Measurements from ENCODE around the gene CTBP2. TPM values are rescaled to one million over a fixed set of nuclear protein-coding genes. Genes with fewer than 3 reads are reported as not detected.

CTBP2 gene
- total RNA-seq, 3 donors from 2014 or later (not counting 1 experiment from before 2014, with no cell fraction given), result 120 to 179 (median 124) TPM

DNA sequence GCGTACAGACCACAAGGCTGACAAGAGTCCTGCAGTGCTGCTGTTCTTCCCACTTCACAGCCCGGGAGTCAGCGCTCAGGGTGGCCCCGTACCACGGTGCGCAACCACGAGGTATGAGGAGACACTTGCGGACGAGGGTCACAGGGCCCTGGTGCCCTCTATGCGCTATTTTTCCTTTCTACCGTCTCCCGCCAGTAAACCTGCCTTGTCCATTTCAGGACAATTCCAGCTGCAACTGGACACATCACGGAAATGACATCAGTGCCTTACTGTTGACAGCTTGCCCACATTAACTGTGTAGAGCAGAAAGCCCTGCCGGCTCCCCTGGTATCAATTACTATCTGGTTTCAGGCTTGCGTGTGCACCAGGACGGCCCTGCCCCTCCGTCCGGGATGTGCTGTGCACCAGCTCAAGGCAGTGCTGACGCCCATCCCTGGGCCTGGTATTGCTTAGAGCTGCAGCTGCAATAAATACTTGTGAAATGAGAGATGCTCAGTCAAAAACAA, 153.4 kb downstream of the CTBP2 start:
- Histone ChIP-seq H3K27me3 (ENCODE audit: control insufficient read depth, insufficient read depth, low read length) (no peaks in the 10 kb centered on the region), H3K36me3 (ENCODE audit: control insufficient read depth, insufficient read depth, low read length) (peaks cover 27% of the 10 kb centered on the region), H3K9me3 (ENCODE audit: control insufficient read depth, insufficient read depth, low read length) (no peaks in the 10 kb centered on the region), H3K27ac (ENCODE audit: low read length) (no peak overlapping the region), H3K4me1 (ENCODE audit: control insufficient read depth, insufficient read depth, low read length) (peaks cover 3% of the 10 kb centered on the region), H3K4me3 (ENCODE audit: low read length) (no peak overlapping the region)
- Mint-ChIP-seq H3K27ac (peak overlapping the region; percentile 19 to 40), H3K9me3 (no peaks in the 10 kb centered on the region), H3K27me3 (ENCODE audit: low read depth in 2 of 2) (no peaks in the 10 kb centered on the region), H3K36me3 (no peaks in the 10 kb centered on the region), H3K4me3 (no peak overlapping the region), H3K4me1 (peaks cover 52 to 62% of the 10 kb centered on the region in 2 donors)
- intact Hi-C loops (cut with micrococcal nuclease), result no loop called here
- 89% methylated on average over 19 of the region's 19 CpGs for WGBS (ENCODE audit: insufficient coverage)
- no peak for DNase-seq
- no peak for ATAC-seq
- no peak for TF ChIP-seq CTCF (IDR thresholded peaks at IDR 0.05)

DNA sequence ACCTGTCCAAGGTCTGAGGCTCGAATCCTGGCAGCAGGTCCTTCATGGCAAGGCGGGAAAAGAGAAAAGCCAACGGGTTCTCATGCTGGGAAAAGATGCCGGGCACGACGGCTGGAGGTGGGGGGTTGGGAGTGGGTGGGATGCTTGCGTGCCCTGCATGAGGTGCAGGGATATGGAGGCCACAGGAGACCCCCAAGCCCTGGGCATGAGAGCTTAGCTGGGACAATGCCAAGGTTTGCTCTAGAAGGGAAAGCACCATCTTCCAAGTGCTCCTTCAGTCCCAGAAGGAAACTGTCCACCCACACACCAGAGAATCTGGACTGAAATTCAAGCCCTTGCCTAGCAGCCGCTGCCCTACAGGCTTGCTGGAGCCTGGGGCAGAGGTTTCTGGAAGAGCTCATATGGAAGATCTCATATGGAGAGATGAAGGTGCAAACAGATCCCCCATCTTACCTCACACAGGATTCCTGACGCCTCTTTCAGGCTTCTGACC, 154.1 kb downstream of the CTBP2 start:
- no peaks in the 10 kb centered on the region for H3K36me3 Mint-ChIP-seq
- no peak for DNase-seq
- no peaks in the 10 kb centered on the region for H3K9me3 ChIP-seq (ENCODE audit: control insufficient read depth, insufficient read depth, low read length)
- peaks cover 3% of the 10 kb centered on the region for H3K4me1 ChIP-seq (ENCODE audit: control insufficient read depth, insufficient read depth, low read length)
- no peaks in the 10 kb centered on the region for H3K9me3 Mint-ChIP-seq
- H3K27ac ChIP-seq (ENCODE audit: low read length), result no peak overlapping the region
- 96% methylated on average over 8 of the region's 9 CpGs for WGBS (ENCODE audit: insufficient coverage)
- peaks cover 30% of the 10 kb centered on the region for H3K36me3 ChIP-seq (ENCODE audit: control insufficient read depth, insufficient read depth, low read length)
- no peak overlapping the region for H3K4me3 Mint-ChIP-seq
- H3K4me3 ChIP-seq (ENCODE audit: low read length), result no peak overlapping the region
- H3K27ac Mint-ChIP-seq, result peak overlapping the region; percentile 19 to 31
- no peak for ATAC-seq
- intact Hi-C loops (cut with micrococcal nuclease), result no loop called here
- H3K27me3 ChIP-seq (ENCODE audit: control insufficient read depth, insufficient read depth, low read length), result no peaks in the 10 kb centered on the region
- H3K4me1 Mint-ChIP-seq, result peaks cover 48 to 57% of the 10 kb centered on the region in 2 donors
- TF ChIP-seq CTCF (IDR thresholded peaks at IDR 0.05), result no peak
- H3K27me3 Mint-ChIP-seq (ENCODE audit: low read depth in 2 of 2), result no peaks in the 10 kb centered on the region

DNA sequence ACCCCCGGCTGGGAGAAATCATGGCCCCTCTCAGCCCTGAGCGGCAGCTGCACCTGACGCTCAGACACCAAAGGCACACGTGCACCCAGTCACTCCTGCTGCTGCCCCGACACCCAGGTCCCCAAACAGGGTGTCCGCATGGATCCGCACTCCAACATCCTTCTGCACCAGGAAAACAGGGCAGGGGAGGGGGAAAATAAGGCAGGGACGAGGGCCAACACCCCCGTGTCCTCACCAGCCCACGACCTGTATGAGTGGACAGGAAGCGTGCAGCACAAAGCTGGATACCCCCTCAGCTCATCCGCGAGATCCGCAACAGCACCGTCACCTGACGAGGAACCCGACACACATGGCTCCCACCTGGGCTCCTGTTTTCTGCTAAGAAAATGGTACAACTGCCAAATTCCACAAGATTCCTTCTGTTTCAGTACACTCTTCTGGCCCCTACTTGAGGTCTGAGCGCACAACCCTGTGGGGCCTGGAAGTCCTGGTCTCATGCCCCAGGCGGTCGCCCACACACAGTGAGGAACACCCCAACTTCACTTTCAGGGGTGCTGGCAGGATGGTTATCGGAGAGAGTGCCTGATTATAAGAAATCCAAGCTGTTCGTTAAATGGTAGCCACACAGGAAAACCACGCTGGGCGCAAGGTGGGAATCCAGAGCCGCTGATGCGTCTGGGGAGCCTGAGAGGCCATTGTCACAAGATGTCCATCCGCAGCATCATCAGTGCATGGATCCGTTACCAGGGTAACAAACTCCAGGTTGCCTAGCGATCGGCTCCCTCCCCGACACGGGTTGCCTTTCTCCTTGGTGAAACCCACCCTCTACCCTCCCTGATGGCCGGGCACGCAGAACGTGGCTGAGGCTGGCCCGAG, 154.8 kb downstream of the CTBP2 start:
- intact Hi-C loops (cut with micrococcal nuclease), result no loop called here
- H3K27me3 Mint-ChIP-seq (ENCODE audit: low read depth in 2 of 2), result no peaks in the 10 kb centered on the region
- Histone ChIP-seq H3K4me1 (ENCODE audit: control insufficient read depth, insufficient read depth, low read length) (peaks cover 9% of the 10 kb centered on the region), H3K36me3 (ENCODE audit: control insufficient read depth, insufficient read depth, low read length) (peaks cover 35% of the 10 kb centered on the region), H3K27me3 (ENCODE audit: control insufficient read depth, insufficient read depth, low read length) (no peaks in the 10 kb centered on the region), H3K9me3 (ENCODE audit: control insufficient read depth, insufficient read depth, low read length) (no peaks in the 10 kb centered on the region), H3K4me3 (ENCODE audit: low read length) (no peak overlapping the region), H3K27ac (ENCODE audit: low read length) (no peak overlapping the region)
- WGBS (ENCODE audit: insufficient coverage), result 86% methylated on average over 36 of the region's 36 CpGs
- ATAC-seq, result no peak
- H3K4me3 Mint-ChIP-seq, result no peak overlapping the region
- no peaks in the 10 kb centered on the region for H3K36me3 Mint-ChIP-seq
- TF ChIP-seq CTCF (IDR thresholded peaks at IDR 0.05), result no peak
- H3K27ac Mint-ChIP-seq, result no peak overlapping the region
- no peak for DNase-seq
- H3K9me3 Mint-ChIP-seq, result no peaks in the 10 kb centered on the region
- peaks cover 47 to 57% of the 10 kb centered on the region in 2 donors for H3K4me1 Mint-ChIP-seq

All from natural killer cell (primary cell).